BLaER1 treated with 17β-estradiol and CSF1 and Interleukin-3, amounts not matched to agents 10 nM and 100 nM (cell line): ENCODE measurements around the gene WNT9B.
A peak's percentile ranks its signal among the peaks of the same experiment; 100 is the strongest.

Experiments used
- H3K27ac ChIP-seq, 11 experiments: shearing (Covaris generic); formaldehyde crosslinking; 2 replicates each; pipeline ENCODE4 v1.8.1; 2022
- H3K27me3 ChIP-seq, 11 experiments: shearing (Covaris generic); formaldehyde crosslinking; 2 replicates each; pipeline ENCODE4 v1.8.1; 2022
- H3K36me3 ChIP-seq, 11 experiments: shearing (Covaris generic); formaldehyde crosslinking; 2 replicates each; pipeline ENCODE4 v1.8.1; 2022
- H3K4me1 ChIP-seq, 10 experiments: shearing (Covaris generic); formaldehyde crosslinking; 2 replicates each; pipeline ENCODE4 v1.8.1; 2022
- H3K4me2 ChIP-seq, 11 experiments: shearing (Covaris generic); formaldehyde crosslinking; 2 replicates each; pipeline ENCODE4 v1.8.1; 2022
- H3K4me3 ChIP-seq, 10 experiments: shearing (Covaris generic); formaldehyde crosslinking; 2 replicates each; pipeline ENCODE4 v1.8.1; 2022
- H3K9ac ChIP-seq, 11 experiments: shearing (Covaris generic); formaldehyde crosslinking; 2 replicates each; pipeline ENCODE4 v1.8.1; 2022
- H3K9me3 ChIP-seq, 11 experiments: shearing (Covaris generic); formaldehyde crosslinking; replicated peaks in 1 of 11; 2 replicates each; pipeline ENCODE4 v1.8.1; 2022
- H4K20me1 ChIP-seq, 11 experiments: shearing (Covaris generic); formaldehyde crosslinking; 2 replicates each; pipeline ENCODE4 v1.8.1; 2022
- Cebpa-rat ChIP-seq, 11 experiments: shearing (Covaris generic); IDR thresholded peaks; 2 replicates each; pipeline ENCODE4 v1.8.1; 2022

Gene WNT9B, protein sequence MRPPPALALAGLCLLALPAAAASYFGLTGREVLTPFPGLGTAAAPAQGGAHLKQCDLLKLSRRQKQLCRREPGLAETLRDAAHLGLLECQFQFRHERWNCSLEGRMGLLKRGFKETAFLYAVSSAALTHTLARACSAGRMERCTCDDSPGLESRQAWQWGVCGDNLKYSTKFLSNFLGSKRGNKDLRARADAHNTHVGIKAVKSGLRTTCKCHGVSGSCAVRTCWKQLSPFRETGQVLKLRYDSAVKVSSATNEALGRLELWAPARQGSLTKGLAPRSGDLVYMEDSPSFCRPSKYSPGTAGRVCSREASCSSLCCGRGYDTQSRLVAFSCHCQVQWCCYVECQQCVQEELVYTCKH

DNA sequence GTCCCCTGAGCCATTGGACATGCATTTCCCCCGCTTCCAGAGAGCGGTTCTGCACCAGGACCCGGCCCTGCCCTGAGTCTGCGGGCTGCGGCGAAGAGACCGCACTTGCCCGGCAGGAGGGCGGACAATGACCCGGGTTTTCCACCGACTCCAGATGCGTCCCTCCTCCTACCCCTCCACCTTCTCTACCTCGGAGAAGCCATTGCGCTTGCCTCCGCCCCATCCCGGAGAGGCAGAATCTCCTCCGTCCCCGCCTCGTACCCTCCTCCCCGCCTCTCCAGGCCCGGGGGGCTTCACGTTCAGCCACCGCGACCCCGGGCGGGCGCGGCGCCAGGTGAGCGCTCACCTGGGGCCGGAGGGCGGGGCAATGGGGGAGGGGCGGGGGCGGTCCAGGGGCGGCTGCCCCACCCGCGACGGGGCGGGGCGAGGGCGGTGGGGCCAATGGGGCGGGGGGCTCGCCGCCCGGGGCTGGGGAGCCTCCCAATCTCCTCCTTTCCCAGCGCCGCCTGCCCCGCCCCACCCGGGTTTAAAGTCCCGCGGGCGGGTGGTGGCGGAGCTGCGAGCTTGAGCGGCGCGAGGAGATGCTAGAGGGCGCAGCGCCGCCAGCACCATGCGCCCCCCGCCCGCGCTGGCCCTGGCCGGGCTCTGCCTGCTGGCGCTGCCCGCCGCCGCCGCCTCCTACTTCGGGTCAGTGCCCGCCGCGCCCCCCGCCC is at the start of gene WNT9B:
Gene WNT9B, plus strand, starts transcription at position 555 of the 713 bp plus-strand sequence. Its CDS starts 56 bp downstream, at position 611.
- H3K4me1 ChIP-seq, result peaks cover 7 to 13% (median 10%) of the 10 kb centered on the region in 10 experiments; a peak in 15 of 20 replicates
- peak within 1 kb of the TSS; percentile 54 to 86 (median 75) for H3K4me2 ChIP-seq
- no peaks in the 10 kb centered on the region for H3K9me3 ChIP-seq
- no peak within 1 kb of the TSS for H3K27ac ChIP-seq
- TF ChIP-seq Cebpa-rat (IDR thresholded peaks at IDR 0.05), result no peak
- H3K4me3 ChIP-seq, result peak within 1 kb of the TSS; percentile 28 to 61 (median 46); a peak in 18 of 20 replicates
- H4K20me1 ChIP-seq, result peaks cover 0 to 20% (median 0%) of the 10 kb centered on the region in 11 experiments; a peak in 5 of 22 replicates
- peak within 1 kb of the TSS in 3 of 11 experiments; percentile 6 to 58 (median 13); a peak in 2 of 22 replicates for H3K9ac ChIP-seq
- H3K36me3 ChIP-seq, result no peaks in the 10 kb centered on the region
- peaks cover 49 to 67% (median 61%) of the 10 kb centered on the region in 11 experiments for H3K27me3 ChIP-seq

GRCh38 chr17:46802800-46803199 is 48.6 kb upstream of the WNT9B start:
- H3K4me1 ChIP-seq, result no peaks in the 10 kb centered on the region
- H3K36me3 ChIP-seq, result no peaks in the 10 kb centered on the region
- no peak overlapping the region for H3K4me3 ChIP-seq
- no peaks in the 10 kb centered on the region for H3K27me3 ChIP-seq
- TF ChIP-seq Cebpa-rat (IDR thresholded peaks at IDR 0.05), result no peak
- no peaks in the 10 kb centered on the region for H4K20me1 ChIP-seq
- H3K9ac ChIP-seq, result no peak overlapping the region
- no peak overlapping the region for H3K4me2 ChIP-seq
- H3K9me3 ChIP-seq, result no peaks in the 10 kb centered on the region
- H3K27ac ChIP-seq, result no peak overlapping the region

DNA sequence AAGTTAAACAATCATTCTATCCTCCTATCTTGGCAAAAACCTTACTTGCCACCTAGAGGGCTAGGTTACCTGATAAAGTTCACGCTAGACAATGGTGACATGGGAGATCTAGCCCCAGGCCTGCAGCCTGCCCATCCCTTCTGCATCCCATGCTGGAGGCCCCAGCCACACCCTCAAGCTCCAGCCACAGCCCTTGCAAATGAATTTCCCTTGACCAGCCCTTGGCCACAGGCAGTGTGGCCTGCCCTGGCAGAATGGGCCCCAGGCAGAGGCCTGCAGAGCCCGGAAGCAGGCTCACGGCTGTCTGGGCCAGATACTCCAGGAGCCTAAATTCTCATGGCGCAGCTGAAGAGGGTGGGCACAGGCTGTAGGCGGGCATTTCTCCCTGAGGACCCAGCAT is 47.8 kb upstream of the WNT9B start:
- Histone ChIP-seq H3K27ac (no peak overlapping the region), H3K36me3 (no peaks in the 10 kb centered on the region), H4K20me1 (no peaks in the 10 kb centered on the region), H3K9me3 (no peaks in the 10 kb centered on the region), H3K9ac (no peak overlapping the region), H3K4me1 (no peaks in the 10 kb centered on the region), H3K27me3 (no peaks in the 10 kb centered on the region), H3K4me3 (no peak overlapping the region), H3K4me2 (no peak overlapping the region)
- no peak for TF ChIP-seq Cebpa-rat (IDR thresholded peaks at IDR 0.05)

- Histone ChIP-seq H3K4me3 (no peak overlapping the region), H4K20me1 (peaks cover 0 to 5% (median 0%) of the 10 kb centered on the region in 11 experiments; a peak in 1 of 22 replicates), H3K9ac (no peak overlapping the region), H3K4me2 (no peak overlapping the region), H3K4me1 (no peaks in the 10 kb centered on the region), H3K27ac (no peak overlapping the region), H3K27me3 (no peaks in the 10 kb centered on the region), H3K36me3 (no peaks in the 10 kb centered on the region), H3K9me3 (no peaks in the 10 kb centered on the region)
- TF ChIP-seq Cebpa-rat (IDR thresholded peaks at IDR 0.05), result no peak
Observed at GRCh38 chr17:46805771-46806170, 45.6 kb upstream of the WNT9B start.

DNA sequence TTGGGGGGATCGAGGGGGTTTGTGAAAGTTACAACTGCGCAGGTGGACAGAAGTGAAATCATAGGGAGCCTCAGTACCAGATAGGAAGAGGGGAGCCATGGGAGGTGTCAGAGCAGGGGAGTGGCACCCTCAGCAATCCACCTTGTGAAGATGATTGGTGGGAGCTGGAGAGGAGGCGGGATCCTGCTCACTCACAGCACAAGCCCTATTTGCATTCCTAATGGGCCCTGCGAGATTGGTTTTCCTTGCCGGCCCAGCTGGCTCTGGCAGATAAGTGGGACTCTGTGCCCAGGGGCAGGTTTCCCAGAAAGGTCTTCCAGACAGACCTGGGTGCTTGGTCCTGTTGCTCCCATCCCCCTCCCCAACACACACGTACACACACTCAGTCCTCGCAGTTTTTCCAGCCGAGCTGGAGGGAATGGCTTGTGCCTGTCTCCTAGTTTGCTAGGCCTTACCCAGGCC is 42.2 kb upstream of the WNT9B start:
- no peak overlapping the region for H3K27ac ChIP-seq
- peaks cover 0 to 23% (median 6%) of the 10 kb centered on the region in 11 experiments; a peak in 9 of 22 replicates for H3K27me3 ChIP-seq
- no peak overlapping the region for H3K9ac ChIP-seq
- H3K9me3 ChIP-seq, result no peaks in the 10 kb centered on the region
- H3K36me3 ChIP-seq, result no peaks in the 10 kb centered on the region
- H3K4me1 ChIP-seq, result no peaks in the 10 kb centered on the region
- no peak for TF ChIP-seq Cebpa-rat (IDR thresholded peaks at IDR 0.05)
- H4K20me1 ChIP-seq, result peaks cover 0 to 11% (median 0%) of the 10 kb centered on the region in 11 experiments; a peak in 4 of 22 replicates
- H3K4me2 ChIP-seq, result no peak overlapping the region
- no peak overlapping the region for H3K4me3 ChIP-seq

DNA sequence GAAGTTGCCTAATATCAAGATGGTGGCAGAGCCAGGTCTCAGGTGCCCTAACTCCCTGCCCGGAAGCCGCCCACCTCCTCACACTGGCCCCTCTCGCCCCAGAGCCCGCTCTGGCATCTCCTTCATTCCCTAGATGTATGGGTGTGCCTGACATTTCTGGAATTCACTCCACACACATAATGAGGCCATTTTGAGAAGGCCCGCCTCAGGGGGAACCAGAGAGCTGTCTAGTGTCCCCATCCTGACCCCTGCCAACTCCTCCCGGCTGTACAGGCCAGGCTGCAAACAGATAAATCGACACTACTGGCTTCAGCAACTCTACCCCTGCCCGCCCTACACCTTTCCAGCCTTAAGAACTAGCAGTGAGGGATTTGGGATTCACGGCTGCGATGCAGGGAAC is 40.5 kb upstream of the WNT9B start:
- no peaks in the 10 kb centered on the region for H3K9me3 ChIP-seq
- no peak overlapping the region for H3K4me3 ChIP-seq
- no peak overlapping the region for H3K27ac ChIP-seq
- H3K27me3 ChIP-seq, result peaks cover 8 to 40% (median 23%) of the 10 kb centered on the region in 11 experiments; a peak in 21 of 22 replicates
- no peak overlapping the region for H3K9ac ChIP-seq
- no peaks in the 10 kb centered on the region for H3K36me3 ChIP-seq
- H3K4me2 ChIP-seq, result no peak overlapping the region
- H3K4me1 ChIP-seq, result no peaks in the 10 kb centered on the region
- no peak for TF ChIP-seq Cebpa-rat (IDR thresholded peaks at IDR 0.05)
- H4K20me1 ChIP-seq, result peaks cover 0 to 20% (median 0%) of the 10 kb centered on the region in 11 experiments; a peak in 5 of 22 replicates

DNA sequence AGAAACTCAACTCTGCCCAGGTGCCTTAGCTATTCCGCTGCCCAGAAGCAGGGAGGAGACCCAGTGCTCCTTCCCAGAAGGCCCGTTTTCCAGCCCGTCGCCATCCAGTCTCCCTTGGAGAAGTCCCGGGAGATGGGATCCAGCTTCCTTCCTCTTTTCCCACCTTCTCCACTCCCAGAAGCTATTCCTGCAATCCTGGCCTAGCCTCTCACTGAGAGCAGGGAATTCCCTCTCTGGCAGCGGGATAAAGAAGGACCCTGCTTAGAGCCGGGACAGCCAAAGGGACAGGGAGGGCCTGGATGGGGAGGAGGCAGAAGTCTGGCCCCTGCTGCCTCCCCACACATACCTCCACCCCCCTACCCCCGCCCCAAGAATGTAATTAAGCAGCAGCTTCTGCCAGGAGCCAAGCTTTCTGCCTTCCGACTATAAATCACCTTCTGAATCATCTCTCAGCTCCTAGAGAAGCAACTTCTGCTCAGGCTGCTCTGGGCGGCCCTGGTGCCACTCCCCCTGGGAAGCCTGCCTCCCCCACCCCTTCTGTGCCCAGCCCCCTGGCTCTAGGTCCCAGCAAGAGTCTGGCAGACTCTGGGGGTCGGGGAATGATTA is 39.3 kb upstream of the WNT9B start:
- Histone ChIP-seq H3K4me1 (no peaks in the 10 kb centered on the region; a peak in 1 of 20 replicates), H3K9ac (no peak overlapping the region), H3K36me3 (no peaks in the 10 kb centered on the region), H3K27me3 (peaks cover 21 to 53% (median 35%) of the 10 kb centered on the region in 11 experiments), H4K20me1 (peaks cover 0 to 24% (median 0%) of the 10 kb centered on the region in 11 experiments; a peak in 6 of 22 replicates), H3K4me2 (no peak overlapping the region), H3K4me3 (no peak overlapping the region), H3K9me3 (no peaks in the 10 kb centered on the region), H3K27ac (no peak overlapping the region)
- no peak for TF ChIP-seq Cebpa-rat (IDR thresholded peaks at IDR 0.05)

GRCh38 chr17:46812624-46813318 is 38.6 kb upstream of the WNT9B start:
- H3K9me3 ChIP-seq, result no peaks in the 10 kb centered on the region
- H3K4me3 ChIP-seq, result no peak overlapping the region
- H3K27ac ChIP-seq, result no peak overlapping the region
- H3K27me3 ChIP-seq, result peaks cover 28 to 60% (median 42%) of the 10 kb centered on the region in 11 experiments
- no peak overlapping the region for H3K4me2 ChIP-seq
- no peak overlapping the region for H3K9ac ChIP-seq
- no peak for TF ChIP-seq Cebpa-rat (IDR thresholded peaks at IDR 0.05)
- H3K4me1 ChIP-seq, result no peaks in the 10 kb centered on the region; a peak in 1 of 20 replicates
- H4K20me1 ChIP-seq, result peaks cover 0 to 31% (median 0%) of the 10 kb centered on the region in 11 experiments; a peak in 6 of 22 replicates
- no peaks in the 10 kb centered on the region for H3K36me3 ChIP-seq
